ENCODE measurements around the gene PPP1CC. TPM values are rescaled to one million over a fixed set of nuclear protein-coding genes. Genes with fewer than 3 reads are reported as not detected.

Gene PPP1CC
- total RNA-seq, result 100 to 1,000 TPM; 114 to 121 (median 117) TPM
- total RNA-seq (2013), result 135 TPM

DNA sequence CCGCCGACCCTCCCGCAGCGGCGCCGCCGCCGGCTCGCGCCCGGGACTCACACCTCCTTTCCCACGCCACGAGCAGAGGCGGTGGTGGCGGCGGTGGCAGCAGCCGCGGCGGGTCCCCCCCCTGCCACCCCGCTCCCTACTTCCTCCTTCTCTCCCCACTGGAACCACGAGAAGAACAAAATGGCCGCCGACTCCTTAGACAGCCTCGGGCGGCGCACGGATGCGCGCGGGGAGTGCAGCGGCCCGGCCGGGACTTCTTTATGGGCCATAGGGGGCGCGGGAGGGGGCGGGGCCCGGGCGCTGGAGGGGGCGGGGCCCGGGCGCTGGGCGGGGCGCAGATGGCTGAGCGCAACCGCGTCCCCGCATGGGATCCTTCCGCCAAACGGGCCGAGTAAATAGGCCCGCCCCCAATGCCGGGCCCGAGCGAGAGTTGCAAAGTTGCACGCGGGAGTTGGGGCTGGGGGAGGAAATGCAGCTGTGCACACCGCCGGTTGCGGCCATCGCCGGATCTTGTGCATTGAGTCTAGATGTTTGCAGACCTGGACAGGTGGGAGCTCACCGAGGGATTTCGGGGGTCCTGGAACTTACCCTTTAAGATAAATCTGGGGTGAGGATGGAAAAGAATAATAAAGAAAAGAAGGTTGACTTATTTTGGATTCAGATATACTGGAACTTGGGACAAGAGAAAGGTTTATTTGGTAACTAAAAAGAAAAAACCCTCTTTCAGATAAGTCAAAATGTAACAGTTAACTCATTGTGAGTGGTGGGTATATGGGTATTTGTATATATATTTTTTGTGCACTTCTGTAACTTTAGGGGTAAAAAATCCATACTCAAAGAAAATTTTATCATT, at the start of gene PPP1CC:
Gene PPP1CC, minus strand, starts transcription at position 174 of the 853 bp plus-strand sequence. CDS start 184 bp downstream, outside the sequence.
- no peak for TF ChIP-seq CTCF (IDR thresholded peaks at IDR 0.05)
- peaks cover 51 to 56% of the 10 kb centered on the region in 2 donors for H3K4me1 Mint-ChIP-seq
- H3K36me3 Mint-ChIP-seq, result peaks cover 7% of the 10 kb centered on the region
- intact Hi-C loops (cut with micrococcal nuclease), result loop anchor here (5.0 kb wide), 1 partner anchor 276 kb away; the partner anchor contains the start of genes FAM216A and GPN3
- ATAC-seq (peak; percentile 94 to 98 (median 95)), DNase-seq (peak; percentile 84 to 96)
- no peaks in the 10 kb centered on the region for H3K9me3 Mint-ChIP-seq
- H3K27me3 Mint-ChIP-seq (ENCODE audit: low read depth in 2 of 2), result no peaks in the 10 kb centered on the region
- peak within 1 kb of the TSS; percentile 95 to 96 for H3K27ac Mint-ChIP-seq
- peak within 1 kb of the TSS; percentile 69 for H3K4me3 ChIP-seq (ENCODE audit: low read length)
- no peaks in the 10 kb centered on the region for H3K9me3 ChIP-seq (ENCODE audit: control insufficient read depth, insufficient read depth, low read length)
- peak within 1 kb of the TSS; percentile 100 for H3K4me3 Mint-ChIP-seq
- peaks cover 17% of the 10 kb centered on the region for H3K4me1 ChIP-seq (ENCODE audit: control insufficient read depth, insufficient read depth, low read length)
- 2% methylated on average over 63 of the region's 63 CpGs for WGBS (ENCODE audit: insufficient coverage)
- no peaks in the 10 kb centered on the region for H3K27me3 ChIP-seq (ENCODE audit: control insufficient read depth, insufficient read depth, low read length)
- peak within 1 kb of the TSS; percentile 30 for H3K27ac ChIP-seq (ENCODE audit: low read length)
- H3K36me3 ChIP-seq (ENCODE audit: control insufficient read depth, insufficient read depth, low read length), result no peaks in the 10 kb centered on the region

DNA sequence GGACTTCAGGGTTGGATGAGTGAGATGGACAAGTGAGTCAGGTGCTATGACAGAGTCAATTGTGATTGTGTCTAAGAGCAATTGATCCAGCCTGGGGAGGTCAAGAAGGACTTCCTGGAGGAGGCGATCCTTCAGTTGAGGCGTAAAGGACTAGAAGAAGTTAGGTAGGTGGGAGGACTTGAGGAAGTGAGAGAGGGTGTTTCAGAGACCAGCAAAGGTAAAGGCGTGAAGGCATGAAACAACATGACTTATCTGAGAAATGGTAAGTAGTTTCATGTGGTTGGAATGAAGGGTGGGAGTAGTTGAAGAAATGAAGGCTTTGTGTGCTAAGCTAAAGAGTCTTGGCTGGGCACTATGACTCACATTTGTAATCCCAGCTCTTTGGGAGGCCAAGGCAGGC, 48.9 kb upstream of the PPP1CC start:
- Mint-ChIP-seq H3K36me3 (no peaks in the 10 kb centered on the region), H3K27me3 (ENCODE audit: low read depth in 2 of 2) (peaks cover 0 to 5% of the 10 kb centered on the region in 2 donors), H3K9me3 (no peaks in the 10 kb centered on the region), H3K4me1 (no peaks in the 10 kb centered on the region), H3K27ac (no peak overlapping the region), H3K4me3 (no peak overlapping the region)
- no peaks in the 10 kb centered on the region for H3K36me3 ChIP-seq (ENCODE audit: control insufficient read depth, insufficient read depth, low read length)
- H3K9me3 ChIP-seq (ENCODE audit: control insufficient read depth, insufficient read depth, low read length), result no peaks in the 10 kb centered on the region
- no peak overlapping the region for H3K27ac ChIP-seq (ENCODE audit: low read length)
- no peak for TF ChIP-seq CTCF (IDR thresholded peaks at IDR 0.05)
- no peak for DNase-seq
- intact Hi-C loops (cut with micrococcal nuclease), result no loop called here
- no peaks in the 10 kb centered on the region for H3K4me1 ChIP-seq (ENCODE audit: control insufficient read depth, insufficient read depth, low read length)
- H3K27me3 ChIP-seq (ENCODE audit: control insufficient read depth, insufficient read depth, low read length), result no peaks in the 10 kb centered on the region
- no peak for ATAC-seq
- 83% methylated on average over 3 of the region's 3 CpGs for WGBS (ENCODE audit: insufficient coverage)
- no peak overlapping the region for H3K4me3 ChIP-seq (ENCODE audit: low read length)

- no peak for ATAC-seq
- H3K27ac Mint-ChIP-seq, result no peak overlapping the region
Measured at GRCh38 chr12:110790301-110790700, 47.6 kb upstream of the PPP1CC start.

More at GRCh38 chr12:110790301-110790700, 47.6 kb upstream of the PPP1CC start:
- Mint-ChIP-seq H3K4me3 (no peak overlapping the region), H3K27me3 (ENCODE audit: low read depth in 2 of 2) (peaks cover 0 to 5% of the 10 kb centered on the region in 2 donors), H3K9me3 (no peaks in the 10 kb centered on the region), H3K36me3 (no peaks in the 10 kb centered on the region), H3K4me1 (no peaks in the 10 kb centered on the region)
- Histone ChIP-seq H3K9me3 (ENCODE audit: control insufficient read depth, insufficient read depth, low read length) (no peaks in the 10 kb centered on the region), H3K27ac (ENCODE audit: low read length) (no peak overlapping the region), H3K4me1 (ENCODE audit: control insufficient read depth, insufficient read depth, low read length) (no peaks in the 10 kb centered on the region), H3K36me3 (ENCODE audit: control insufficient read depth, insufficient read depth, low read length) (no peaks in the 10 kb centered on the region), H3K27me3 (ENCODE audit: control insufficient read depth, insufficient read depth, low read length) (no peaks in the 10 kb centered on the region), H3K4me3 (ENCODE audit: low read length) (no peak overlapping the region)
- 94% methylated on average over 1 of the region's 1 CpG for WGBS (ENCODE audit: insufficient coverage)
- no peak for DNase-seq
- no peak for TF ChIP-seq CTCF (IDR thresholded peaks at IDR 0.05)
- intact Hi-C loops (cut with micrococcal nuclease), result no loop called here

All from natural killer cell (primary cell).